GM21526 (cell line): ENCODE data around the gene CCDC85B.

ENCODE experiments used
- ATAC-seq: cut with Tn5 transposase; IDR thresholded peaks from one replicate; pipeline ENCODE4 v1.9.1; 2021; ENCODE audit warnings: moderate library complexity; ENCODE audit not compliant: unreplicated experiment, low FRiP score

The CCDC85B gene

DNA sequence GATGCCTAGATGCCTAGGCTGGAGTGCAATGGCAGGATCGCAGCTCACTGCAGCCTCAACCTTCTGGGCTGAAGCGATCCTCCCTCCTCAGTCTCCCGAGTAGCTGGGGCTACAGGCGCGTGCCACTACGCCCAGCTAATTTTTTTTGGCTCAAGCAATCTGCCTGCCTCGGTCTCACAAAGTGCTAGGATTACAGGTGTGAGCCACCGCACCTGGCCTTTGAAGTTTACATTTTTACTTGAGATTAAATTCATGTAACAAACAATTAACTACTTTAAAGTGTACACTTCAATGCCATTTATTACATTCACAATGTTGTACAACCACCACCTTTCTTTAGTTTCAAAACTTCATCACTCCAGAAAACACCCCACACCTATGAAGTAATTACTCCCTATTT lies 13.2 kb downstream of the CCDC85B start:
- no peak for ATAC-seq

DNA sequence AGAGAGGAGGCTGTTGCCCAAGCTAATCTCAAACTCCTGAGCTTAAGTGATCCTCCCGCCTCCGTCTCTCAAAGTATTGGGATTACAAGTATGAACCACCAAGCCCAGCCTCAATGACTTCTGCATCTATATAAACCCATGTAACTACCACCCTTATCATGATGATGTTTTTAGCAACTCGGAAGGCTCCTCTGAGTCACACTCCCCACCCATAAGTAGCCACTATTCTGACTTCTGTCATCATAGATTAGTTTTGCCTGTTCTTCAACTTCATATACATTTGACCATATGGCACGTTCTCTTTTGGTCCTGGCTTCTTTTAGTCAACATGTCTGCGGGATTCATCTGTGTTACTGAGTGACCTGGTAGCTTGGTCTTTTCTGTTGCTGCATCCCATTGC lies 16.1 kb downstream of the CCDC85B start:
- no peak for ATAC-seq

DNA sequence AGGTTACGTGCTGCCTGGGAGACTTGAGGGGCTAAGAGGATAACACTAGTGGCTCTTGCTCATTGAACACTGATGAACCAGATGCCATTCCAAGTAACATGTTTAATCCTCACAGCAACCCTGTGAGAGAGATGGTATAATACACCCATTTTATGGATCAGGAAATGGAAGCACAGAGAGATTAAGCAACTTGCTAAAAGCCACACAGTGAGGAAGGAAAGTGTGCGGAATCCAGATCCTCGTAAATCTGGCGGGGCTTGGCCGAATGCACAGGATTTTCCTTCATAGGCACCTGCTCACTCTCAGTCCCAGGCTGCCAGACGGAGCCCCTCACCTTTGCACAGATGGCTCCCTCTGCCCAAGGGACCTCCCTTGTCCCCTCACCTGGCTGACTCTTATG lies 17.4 kb downstream of the CCDC85B start:
- ATAC-seq = no peak

DNA sequence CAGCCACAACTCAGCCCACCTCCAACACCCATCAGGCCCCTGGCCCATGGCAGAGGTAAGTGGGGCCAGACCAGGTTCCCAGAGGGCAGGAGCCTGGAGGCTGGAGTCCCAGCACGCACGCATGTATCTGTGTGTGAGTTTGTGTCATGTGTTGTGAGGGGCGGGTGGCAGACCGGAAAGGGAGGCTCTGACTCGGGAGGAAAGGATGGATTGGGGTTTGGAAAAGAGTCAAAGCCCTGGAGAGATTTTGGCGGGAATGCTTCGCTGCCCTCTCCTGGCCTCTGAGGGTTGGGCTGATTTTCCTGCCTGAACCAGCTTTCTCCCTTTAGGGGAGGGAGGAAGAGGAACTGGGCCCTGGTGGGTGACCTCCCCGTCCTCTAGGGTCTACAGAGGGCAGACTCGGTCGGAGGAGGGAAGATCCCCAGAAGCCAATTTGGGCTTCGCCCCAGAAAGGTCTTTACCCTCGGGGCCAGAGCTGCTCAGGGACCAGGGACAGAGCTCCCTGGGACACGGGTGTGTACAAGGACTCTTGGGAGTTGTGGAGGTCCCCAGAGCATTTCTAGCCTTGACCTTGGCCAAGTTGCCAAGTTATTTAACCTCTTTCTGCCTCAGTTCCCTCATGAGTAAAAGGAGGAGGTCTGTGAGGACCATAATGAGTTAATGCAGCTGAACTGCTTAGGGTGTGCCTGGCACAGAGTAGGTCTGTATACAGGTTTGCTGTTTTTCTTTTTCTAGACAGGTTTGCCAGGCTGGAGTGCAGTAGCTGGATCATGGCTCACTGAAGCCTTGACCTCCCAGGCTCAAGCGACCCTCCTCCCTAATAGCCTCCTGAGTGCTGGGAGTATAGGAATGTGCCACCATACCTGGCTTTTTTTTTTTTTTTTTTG lies 21.5 kb downstream of the CCDC85B start:
- no peak for ATAC-seq

DNA sequence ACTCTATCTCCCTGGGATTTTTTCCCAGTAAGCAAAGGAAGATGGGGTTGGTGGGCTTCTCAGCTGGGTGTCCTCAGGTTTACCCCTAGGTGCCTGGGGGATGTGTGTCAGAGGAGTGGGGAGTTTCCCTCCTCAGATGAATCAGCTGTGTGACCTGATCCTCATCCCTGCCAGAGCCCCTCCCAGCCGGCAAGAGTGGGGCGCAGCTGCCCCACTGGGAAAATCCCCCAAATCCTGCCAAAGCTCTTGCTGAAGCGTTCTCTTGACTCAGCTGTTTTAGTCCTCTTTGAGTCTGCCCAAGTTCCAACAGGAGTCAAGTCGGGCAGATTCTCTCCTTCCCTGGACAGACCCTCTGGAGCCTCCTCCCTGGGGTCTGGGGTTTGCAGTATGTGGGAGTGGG lies 22.4 kb downstream of the CCDC85B start:
- ATAC-seq = no peak

DNA sequence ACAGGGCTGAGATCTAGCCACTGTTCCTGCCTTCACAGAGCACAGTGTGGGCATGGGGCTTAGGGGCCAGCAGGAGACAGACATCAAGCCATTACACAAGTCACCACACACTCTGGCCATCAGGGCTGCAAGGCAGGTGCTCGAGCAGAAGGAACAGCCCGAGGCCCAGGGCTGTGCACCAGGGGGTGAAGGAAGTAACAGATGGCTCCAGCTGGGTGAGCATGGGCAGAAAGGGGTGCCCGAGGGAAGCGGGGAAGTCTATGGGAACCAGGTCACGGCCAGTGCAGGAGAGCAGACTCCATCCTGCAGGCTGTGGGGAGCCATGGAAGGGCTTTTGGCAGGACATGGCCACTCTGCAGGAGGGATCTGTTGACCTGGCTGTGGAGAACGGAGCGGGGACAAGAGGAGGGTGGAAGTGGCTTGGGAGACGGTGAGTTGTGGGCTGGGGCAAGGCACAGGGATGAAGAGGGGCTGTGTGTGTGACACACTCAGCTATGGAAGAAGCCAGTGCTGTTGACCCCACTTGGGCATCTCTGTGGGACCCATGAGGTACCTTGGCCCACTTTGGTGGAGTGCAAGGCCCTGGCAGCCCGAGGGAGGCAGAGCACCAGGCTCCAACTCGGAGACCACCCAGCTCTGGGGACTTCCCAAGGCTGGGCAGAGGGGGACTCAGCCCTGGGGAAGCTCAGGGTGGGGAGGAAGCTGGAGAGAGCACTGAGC lies 24.8 kb downstream of the CCDC85B start:
- no peak for ATAC-seq

DNA sequence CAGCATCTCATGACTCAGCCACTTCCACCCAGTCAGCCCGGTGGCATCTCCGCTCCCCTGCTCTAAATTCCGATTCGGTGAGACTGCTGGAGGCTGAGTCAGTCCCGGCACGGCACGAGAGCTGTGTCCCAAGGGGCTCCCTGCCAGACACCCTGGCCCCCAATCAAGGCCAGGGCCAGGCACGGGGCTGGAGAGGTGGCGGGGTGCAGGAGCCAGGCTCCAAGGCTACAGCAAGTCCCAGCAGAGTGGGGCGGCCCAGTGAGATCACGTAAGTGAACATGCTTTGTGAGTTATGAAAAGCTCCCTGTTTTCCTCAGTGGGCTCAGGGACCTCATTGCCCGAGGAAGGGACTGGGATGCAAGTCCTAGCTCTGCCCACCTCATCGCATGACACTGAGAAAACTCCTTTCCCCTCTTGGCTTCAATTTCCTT lies 25.4 kb downstream of the CCDC85B start:
- ATAC-seq = no peak

DNA sequence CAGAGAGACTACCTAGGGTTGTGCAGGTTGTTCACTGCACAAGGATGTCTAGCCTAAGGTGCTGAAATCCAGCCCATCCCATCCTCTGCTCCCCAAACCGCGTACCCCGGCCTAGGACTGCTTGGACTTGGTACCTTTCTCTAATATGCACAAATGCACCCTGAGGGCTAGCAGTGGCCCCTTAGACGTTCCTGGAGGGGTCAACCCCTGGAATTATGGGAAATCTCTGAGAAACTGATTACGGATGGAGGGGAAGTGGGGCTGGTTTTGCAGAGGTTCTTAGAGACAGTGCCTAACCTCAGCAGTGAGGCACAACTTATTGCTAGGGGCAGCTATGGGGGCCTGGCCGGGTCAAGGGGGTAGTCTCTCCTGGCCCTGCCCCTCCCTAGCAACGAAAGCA lies 25.9 kb downstream of the CCDC85B start:
- ATAC-seq = no peak

DNA sequence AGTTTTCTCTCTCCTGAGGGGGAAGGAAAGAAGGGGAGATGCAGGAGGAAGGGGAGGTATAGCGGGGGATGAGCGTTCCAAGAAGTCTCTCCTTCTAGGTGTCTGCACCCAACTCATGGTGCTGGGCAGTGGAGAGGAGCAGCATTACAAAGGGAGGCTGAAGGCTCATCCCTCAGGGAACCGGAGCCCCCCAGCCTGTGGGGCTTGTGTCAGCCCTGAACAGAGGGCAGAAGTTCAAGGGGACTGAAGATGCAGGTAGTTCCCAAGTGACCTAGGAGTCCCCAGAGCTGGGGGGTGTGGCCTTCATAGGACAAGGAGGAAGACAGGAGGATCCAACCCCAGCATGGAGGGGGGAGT lies 26.6 kb downstream of the CCDC85B start:
- no peak for ATAC-seq

DNA sequence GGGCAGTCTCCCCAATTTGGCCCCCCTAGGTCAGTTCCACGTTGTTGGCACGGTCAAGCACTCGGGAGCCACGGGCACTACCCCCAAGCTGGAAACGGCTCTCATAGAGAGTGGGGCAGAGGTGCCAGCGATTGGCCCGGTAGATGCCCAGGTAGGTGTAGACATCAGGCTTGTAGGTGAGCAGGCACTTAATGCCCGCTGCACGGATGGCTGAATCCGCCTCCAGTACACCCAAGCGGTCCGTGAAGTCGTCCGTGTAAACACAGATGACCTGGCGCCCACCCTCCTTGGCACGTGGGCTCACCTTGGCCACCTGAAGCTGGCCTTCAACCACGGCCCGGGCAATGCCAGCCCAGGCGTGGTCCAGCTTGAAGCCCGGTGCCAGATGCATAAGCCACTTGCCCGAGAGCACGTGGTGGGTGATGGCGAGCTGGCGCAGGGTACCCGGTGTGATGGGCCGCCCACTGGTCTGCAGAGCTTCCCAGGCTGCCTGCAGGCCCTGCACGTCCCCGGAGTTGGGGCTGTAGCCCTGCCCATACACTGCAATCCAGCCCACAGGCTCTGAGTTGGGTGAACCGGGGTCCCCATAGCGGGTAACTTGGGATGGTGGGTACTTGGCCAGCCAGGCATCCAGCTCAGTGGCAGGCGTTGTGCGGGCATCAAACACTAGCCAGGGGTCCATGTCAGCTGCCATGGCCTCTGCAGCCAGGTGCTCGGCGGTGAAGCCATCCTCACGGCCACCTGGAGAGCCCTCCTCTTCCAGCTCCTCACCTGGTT lies 27.1 kb downstream of the CCDC85B start:
- no peak for ATAC-seq

DNA sequence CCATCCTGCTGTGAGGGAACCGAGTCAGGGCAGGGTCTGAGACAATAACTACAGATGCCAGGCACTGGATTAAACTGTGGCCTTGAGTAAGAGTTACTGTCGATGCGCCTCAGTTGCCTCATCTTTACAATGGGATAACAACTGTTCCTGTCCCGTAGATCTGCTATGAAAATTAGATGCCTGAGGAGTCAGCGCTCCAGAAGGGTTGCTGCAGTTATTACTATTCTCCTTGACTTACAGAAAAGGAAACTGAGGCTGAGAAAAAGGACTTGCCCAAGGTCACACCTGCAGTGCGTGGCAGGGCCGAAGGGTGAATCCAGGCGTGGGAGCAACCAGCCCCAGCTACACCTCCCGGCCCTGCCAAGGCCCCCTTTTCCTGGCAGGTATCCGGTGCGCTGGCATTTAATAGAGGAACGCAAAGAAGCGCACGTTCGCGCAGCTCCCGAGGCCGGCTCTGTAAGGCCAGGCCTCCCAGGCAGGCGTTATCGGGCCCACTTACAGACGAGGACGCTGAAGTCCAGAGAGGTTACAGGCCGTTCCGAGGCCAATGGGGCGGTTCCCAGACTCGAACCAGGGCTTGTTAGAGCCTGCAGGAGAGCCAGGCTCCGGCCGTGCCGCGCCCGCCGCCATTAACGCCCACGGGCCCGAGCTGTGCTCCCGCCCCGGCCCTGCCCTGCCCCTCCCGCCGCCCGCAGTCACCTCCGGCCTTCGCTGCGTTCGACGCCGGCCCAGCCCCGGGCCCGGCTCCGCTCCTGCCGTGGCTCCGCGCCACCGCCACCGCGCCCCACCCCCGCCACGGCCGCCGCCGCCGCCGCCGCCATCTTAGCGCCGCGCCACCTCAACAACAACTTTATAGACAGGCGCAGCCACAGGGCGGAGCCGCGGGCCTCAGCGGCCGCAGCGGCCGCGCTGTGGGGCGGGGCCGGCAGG lies 28.0 kb downstream of the CCDC85B start, which contains the start of gene C11orf68:
TSS of gene C11orf68 (minus strand) at position 852 of the 930 bp plus-strand sequence. CDS start at position 821, 31 bp downstream.
- peak; percentile 53 for ATAC-seq

DNA sequence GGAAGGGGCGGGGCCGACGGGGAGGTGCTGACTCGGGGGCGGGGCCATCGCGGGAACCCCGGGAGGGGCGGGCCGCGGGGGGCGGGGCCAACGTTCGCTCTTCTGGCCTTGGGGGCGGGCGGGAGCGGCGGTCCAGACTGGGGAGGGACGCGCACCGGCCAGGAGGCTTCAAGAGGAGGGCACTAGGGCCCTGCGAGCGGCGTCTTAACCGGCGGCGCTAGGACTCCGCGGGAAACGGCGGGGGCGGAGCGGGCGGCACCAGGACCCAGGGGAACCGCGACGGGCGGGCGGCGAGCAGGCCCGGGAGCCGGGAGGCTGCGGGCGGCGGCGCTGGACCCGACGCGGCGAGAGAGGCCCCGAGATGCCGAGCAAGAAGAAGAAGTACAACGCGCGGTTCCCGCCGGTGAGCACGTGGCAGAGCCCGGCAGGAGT lies 28.7 kb downstream of the CCDC85B start, which contains the start of gene DRAP1:
TSS of gene DRAP1 (plus strand) at position 286 of the 432 bp plus-strand sequence. CDS start at position 362, 76 bp downstream.
- ATAC-seq = peak; percentile 74

DNA sequence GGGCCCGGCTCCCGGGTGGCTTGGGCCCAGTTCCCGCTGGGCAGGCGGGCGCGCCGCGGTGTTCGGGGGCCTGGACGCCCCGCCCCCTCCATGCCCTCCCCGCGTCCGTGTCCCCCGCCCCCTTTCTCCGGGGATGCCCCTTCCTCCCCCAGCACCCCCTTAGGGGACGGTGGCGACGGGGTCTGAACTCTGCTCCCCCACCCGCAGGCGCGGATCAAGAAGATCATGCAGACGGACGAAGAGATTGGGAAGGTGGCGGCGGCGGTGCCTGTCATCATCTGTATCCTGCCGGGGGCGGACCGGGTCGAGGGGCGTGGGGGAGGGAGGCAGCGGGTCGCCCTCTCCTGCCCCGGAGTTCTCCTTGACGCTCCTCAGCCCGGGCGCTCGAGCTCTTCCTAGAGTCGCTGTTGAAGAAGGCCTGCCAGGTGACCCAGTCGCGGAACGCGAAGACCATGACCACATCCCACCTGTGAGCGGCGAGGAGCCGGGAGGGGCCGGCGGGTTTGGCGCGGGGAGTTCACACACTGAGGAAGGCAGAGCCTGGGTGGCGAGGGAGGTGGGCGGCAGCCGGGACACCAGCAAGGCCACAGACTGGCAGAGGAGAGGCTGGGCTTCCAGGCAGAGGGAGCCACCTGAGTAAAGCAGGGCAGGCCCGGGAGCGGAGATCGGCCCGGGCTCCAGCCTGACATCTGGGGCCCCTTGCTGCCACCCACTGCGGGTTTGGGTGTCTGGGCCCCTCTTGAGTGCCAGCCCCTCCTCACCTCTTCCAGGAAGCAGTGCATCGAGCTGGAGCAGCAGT lies 29.3 kb downstream of the CCDC85B start:
- peak; percentile 40 for ATAC-seq

DNA sequence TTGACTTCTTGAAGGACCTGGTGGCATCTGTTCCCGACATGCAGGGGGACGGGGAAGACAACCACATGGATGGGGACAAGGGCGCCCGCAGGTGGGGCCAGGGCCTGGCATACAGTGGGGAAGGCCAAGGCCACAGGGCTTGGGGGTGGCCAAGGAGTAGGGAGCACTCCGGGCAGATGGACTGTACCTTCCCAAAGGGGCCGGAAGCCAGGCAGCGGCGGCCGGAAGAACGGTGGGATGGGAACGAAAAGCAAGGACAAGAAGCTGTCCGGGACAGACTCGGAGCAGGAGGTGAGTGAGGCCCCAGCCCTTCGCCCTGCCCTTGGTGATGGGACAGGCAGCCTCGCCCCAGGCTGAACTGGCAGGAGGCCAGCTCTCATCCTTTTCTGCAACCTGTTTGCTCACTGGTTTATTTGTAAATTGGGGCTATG lies 29.9 kb downstream of the CCDC85B start:
- no peak for ATAC-seq

DNA sequence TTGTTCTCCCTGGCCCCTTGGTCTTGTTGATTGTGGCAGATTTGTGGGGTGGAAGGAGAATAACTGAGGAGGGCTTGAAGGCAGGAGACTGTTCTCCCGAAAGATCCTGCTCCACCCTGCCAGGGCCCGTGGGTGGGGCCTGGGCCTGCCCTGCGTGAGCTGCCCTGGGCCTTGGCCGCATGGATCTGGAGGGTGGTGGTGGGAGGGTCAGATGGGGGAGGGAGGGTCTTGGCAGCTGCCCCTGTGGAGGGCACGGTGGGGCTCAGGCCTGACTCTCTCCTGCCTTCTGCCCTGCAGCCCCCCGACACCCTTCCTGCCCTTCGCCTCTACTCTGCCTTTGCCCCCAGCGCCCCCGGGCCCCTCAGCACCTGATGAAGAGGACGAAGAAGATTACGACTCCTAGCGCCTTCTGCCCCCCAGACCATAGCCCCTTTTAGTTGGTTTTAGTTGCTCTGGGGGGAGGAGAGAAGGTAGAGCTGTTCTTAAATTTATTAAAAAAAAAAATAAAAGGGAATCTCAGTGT lies 30.6 kb downstream of the CCDC85B start:
- ATAC-seq = no peak

DNA sequence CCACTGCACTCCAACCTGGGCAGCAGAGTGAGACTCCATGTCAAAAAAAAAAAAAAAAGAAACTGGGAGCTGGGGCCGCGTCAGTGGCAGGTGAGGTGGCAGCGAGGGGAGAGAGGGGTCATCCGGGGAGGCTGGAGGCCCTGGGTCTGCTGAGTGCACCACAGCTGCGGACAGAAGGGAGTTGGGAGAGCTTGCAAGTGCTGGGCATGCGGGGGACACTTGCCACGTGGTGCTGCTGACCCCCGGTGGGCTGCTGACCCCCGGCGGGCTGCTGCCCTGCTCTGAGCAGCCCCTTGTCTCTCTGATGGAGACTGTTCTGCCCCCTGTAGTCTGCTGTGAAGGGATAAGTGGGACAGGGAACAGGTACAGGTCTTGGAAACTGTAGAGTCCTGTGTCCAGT lies 31.4 kb downstream of the CCDC85B start:
- ATAC-seq = no peak

DNA sequence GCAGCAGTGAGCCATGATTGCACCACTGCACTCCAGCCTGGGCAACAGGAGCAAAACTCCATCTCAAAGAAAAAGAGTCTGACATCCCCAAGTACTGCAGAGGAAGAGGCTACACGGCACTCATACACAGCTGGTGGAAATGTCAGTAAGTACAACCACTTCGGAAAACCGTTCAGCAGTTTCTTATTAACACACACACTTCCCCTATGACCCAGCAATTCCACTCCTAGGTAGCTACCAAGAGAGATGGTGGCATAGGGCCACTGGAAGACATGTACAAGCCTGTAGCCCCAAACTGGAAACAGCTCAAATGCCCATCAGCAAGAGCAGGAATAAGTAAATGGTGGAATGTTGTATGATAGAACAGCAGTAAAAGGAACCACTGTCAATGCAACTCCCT lies 32.1 kb downstream of the CCDC85B start:
- no peak for ATAC-seq

DNA sequence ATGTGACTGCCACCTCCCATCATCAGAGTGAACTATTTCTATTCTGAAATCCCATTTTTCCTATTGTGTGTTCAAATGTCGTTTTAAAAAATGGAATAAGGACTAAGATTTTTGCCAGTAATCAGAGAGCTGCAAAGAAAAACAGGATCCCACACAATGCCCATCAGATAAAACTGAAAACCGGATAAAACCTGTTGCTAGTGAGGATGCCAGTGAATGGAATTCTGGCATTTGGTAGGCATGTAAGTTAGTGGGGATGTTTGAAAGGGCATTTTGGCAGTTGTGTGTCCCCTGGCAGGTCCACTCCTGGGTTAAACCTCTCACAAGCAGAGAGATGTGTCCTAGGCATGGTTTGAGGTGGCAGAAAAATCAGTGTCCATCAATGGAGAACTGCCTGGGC lies 34.9 kb downstream of the CCDC85B start:
- no peak for ATAC-seq
